NCI-H2171 (cell line): ENCODE results near the gene TOMM6.
A peak's percentile ranks its signal among the peaks of the same experiment; 100 is the strongest.

Source experiments
- DNase-seq: peaks from one replicate; lab custom pipeline; 2025; lab: John Stamatoyannopoulos, UW

Gene TOMM6

GRCh38 chr6:41787219-41787917 lies at the start of gene TOMM6:
TOMM6 (plus strand) TSS chr6:41787694; CDS start chr6:41787698, 4 bp downstream.
- DNase-seq: peak; percentile 92

GRCh38 chr6:41739041-41739440 lies 48.5 kb upstream of the TOMM6 start:
- DNase-seq: no peak

- no peak for DNase-seq
Measured at GRCh38 chr6:41740366-41741162, 46.9 kb upstream of the TOMM6 start.

- no peak for DNase-seq
Measured at GRCh38 chr6:41741625-41742490, 45.6 kb upstream of the TOMM6 start.

GRCh38 chr6:41743406-41744235 lies 43.9 kb upstream of the TOMM6 start:
- DNase-seq: no peak

GRCh38 chr6:41744236-41744787 lies 43.2 kb upstream of the TOMM6 start:
- no peak for DNase-seq

GRCh38 chr6:41746107-41746506 lies 41.4 kb upstream of the TOMM6 start:
- DNase-seq: no peak

GRCh38 chr6:41747256-41748101 lies 40.0 kb upstream of the TOMM6 start, which contains the start of gene PGC:
PGC (minus strand) TSS chr6:41747397; CDS start chr6:41747334, 63 bp downstream.
- DNase-seq: no peak

- no peak for DNase-seq
Measured at GRCh38 chr6:41748102-41748477, 39.4 kb upstream of the TOMM6 start.

- DNase-seq: no peak
Measured at GRCh38 chr6:41748542-41748941, 39.0 kb upstream of the TOMM6 start.

- no peak for DNase-seq
Measured at GRCh38 chr6:41750374-41750773, 37.1 kb upstream of the TOMM6 start.

GRCh38 chr6:41755895-41756294 lies 31.6 kb upstream of the TOMM6 start:
- DNase-seq: no peak

- DNase-seq: no peak
Measured at GRCh38 chr6:41756354-41756753, 31.1 kb upstream of the TOMM6 start.

- DNase-seq: no peak
Measured at GRCh38 chr6:41757271-41757670, 30.2 kb upstream of the TOMM6 start.

- DNase-seq: no peak
Measured at GRCh38 chr6:41757931-41758640, 29.4 kb upstream of the TOMM6 start.

- no peak for DNase-seq
Measured at GRCh38 chr6:41758641-41759035, 28.9 kb upstream of the TOMM6 start.

GRCh38 chr6:41759106-41759904 lies 28.2 kb upstream of the TOMM6 start:
- DNase-seq: no peak

- DNase-seq: no peak
Measured at GRCh38 chr6:41759905-41760579, 27.5 kb upstream of the TOMM6 start.
